WTC11 (cell line): ENCODE data around the gene RPS27. TPM values are rescaled to one million over a fixed set of nuclear protein-coding genes. Genes with fewer than 3 reads are reported as not detected.
A peak's percentile ranks its signal among the peaks of the same experiment; 100 is the strongest.

Source experiments
- ATAC-seq: fragments of 200-7000 bp; cut with Tn5 transposase; 2 replicates; pipeline ENCODE4 v1.10.0; 2021; ENCODE audit warnings: mild to moderate bottlenecking, moderate library complexity
- CTCF ChIA-PET: fragments of 300-600 bp; sonication (Branson Sonifier 250); formaldehyde crosslinking; loops from one replicate; lab custom pipeline; 2021; ENCODE audit warnings: antibody characterized with exemption; lab: Charles Lee
- POLR2A ChIA-PET: fragments of 350-600 bp; sonication (Branson Sonifier 250); formaldehyde crosslinking; loops from one replicate; lab custom pipeline; 2021; ENCODE audit warnings: antibody characterized with exemption; lab: Charles Lee
- DNase-seq: peaks from one replicate; pipeline ENCODE4 v3.0.0; 2021; ENCODE audit warnings: low spot score
- H3K27ac Mint-ChIP-seq: 2 replicates; pipeline ENCODE4 v1.8.0; 2021; ENCODE audit warnings: mixed read lengths
- H3K27me3 Mint-ChIP-seq: 2 replicates; pipeline ENCODE4 v1.8.0; 2021; ENCODE audit warnings: low read depth, mild to moderate bottlenecking, moderate library complexity, mixed read lengths
- H3K36me3 Mint-ChIP-seq: 2 replicates; pipeline ENCODE4 v1.8.0; 2021; ENCODE audit warnings: mixed read lengths
- H3K4me1 Mint-ChIP-seq: 2 replicates; pipeline ENCODE4 v1.8.0; 2022; ENCODE audit warnings: mixed read lengths
- H3K4me3 Mint-ChIP-seq: 2 replicates; pipeline ENCODE4 v1.8.0; 2021; ENCODE audit warnings: mild to moderate bottlenecking, moderate library complexity, mixed read lengths
- H3K9me3 Mint-ChIP-seq: 2 replicates; pipeline ENCODE4 v1.8.0; 2021; ENCODE audit warnings: mixed read lengths
- CREB1 ChIP-seq: sonication (generic); formaldehyde crosslinking; IDR thresholded peaks from 2 replicates; pipeline ENCODE4 v1.8.0; 2023; ENCODE audit warnings: mild to moderate bottlenecking, missing genetic modification reagents
- ELF4 ChIP-seq: sonication (generic); formaldehyde crosslinking; IDR thresholded peaks from 2 replicates; pipeline ENCODE4 v1.8.1; 2022; ENCODE audit warnings: low read depth, mild to moderate bottlenecking, moderate library complexity, missing genetic modification reagents
- EMX1 ChIP-seq: fragments of 250-450 bp; sonication (Bioruptor Pico); IDR thresholded peaks from 2 replicates; pipeline ENCODE4 v1.8.0; 2021; ENCODE audit warnings: mild to moderate bottlenecking
- GABPB1 ChIP-seq: sonication (generic); formaldehyde crosslinking; IDR thresholded peaks from 2 replicates; pipeline ENCODE4 v1.8.1; 2023; ENCODE audit warnings: mild to moderate bottlenecking, missing genetic modification reagents
- IRF2 ChIP-seq: sonication (generic); formaldehyde crosslinking; IDR thresholded peaks from 2 replicates; pipeline ENCODE4 v1.8.0; 2022; ENCODE audit warnings: low read depth, missing genetic modification reagents, borderline replicate concordance
- RORB ChIP-seq: fragments of 250-450 bp; sonication (Bioruptor Pico); IDR thresholded peaks from 2 replicates; pipeline ENCODE4 v1.9.0; 2021; ENCODE audit warnings: mild to moderate bottlenecking
- TEAD1 ChIP-seq: sonication (generic); formaldehyde crosslinking; IDR thresholded peaks from 2 replicates; pipeline ENCODE4 v1.8.0; 2022; ENCODE audit warnings: mild to moderate bottlenecking, missing genetic modification reagents
- ZNF219 ChIP-seq: sonication (generic); formaldehyde crosslinking; IDR thresholded peaks from 2 replicates; pipeline ENCODE4 v1.8.0; 2023; ENCODE audit warnings: missing genetic modification reagents, mild to moderate bottlenecking, borderline replicate concordance
- total RNA-seq: library from RNA; stranded (reverse); gene quantifications from 3 replicates; pipeline ENCODE4 v1.2.3, GENCODE V29; 2021
- TF ChIP-seq, protein P1 (sequence below): sonication (generic); formaldehyde crosslinking; IDR thresholded peaks from 2 replicates; pipeline ENCODE4 v1.8.0; 2022; ENCODE audit warnings: missing genetic modification reagents
- TF ChIP-seq, protein P2 (sequence below): fragments of 250-450 bp; sonication (Bioruptor Pico); IDR thresholded peaks from 2 replicates; pipeline ENCODE4 v1.8.0; 2021; ENCODE audit warnings: mild to moderate bottlenecking
- TF ChIP-seq, protein P3 (sequence below): fragments of 250-450 bp; sonication (Bioruptor Pico); IDR thresholded peaks from 2 replicates; pipeline ENCODE4 v1.9.0; 2021; ENCODE audit warnings: mild to moderate bottlenecking
- TF ChIP-seq, protein P4 (sequence below): sonication (generic); formaldehyde crosslinking; IDR thresholded peaks from 2 replicates; pipeline ENCODE4 v1.8.1; 2023; ENCODE audit warnings: mild to moderate bottlenecking, missing genetic modification reagents, moderate library complexity
- TF ChIP-seq, protein P5 (sequence below): sonication (generic); formaldehyde crosslinking; IDR thresholded peaks from 2 replicates; pipeline ENCODE4 v1.8.1; 2022; ENCODE audit warnings: low read depth, missing genetic modification reagents, borderline replicate concordance
- TF ChIP-seq, protein P6 (sequence below): sonication (generic); formaldehyde crosslinking; IDR thresholded peaks from 2 replicates; pipeline ENCODE4 v1.8.1; 2022; ENCODE audit warnings: mild to moderate bottlenecking, moderate library complexity, missing genetic modification reagents
- TF ChIP-seq, protein P7 (sequence below): fragments of 250-450 bp; sonication (Bioruptor Pico); conservative IDR thresholded peaks from 2 replicates; pipeline ENCODE4 v1.9.0; 2021; ENCODE audit warnings: mild to moderate bottlenecking

RPS27 gene
- total RNA-seq, 1 experiment from 2014 or later = 2,141 TPM

DNA sequence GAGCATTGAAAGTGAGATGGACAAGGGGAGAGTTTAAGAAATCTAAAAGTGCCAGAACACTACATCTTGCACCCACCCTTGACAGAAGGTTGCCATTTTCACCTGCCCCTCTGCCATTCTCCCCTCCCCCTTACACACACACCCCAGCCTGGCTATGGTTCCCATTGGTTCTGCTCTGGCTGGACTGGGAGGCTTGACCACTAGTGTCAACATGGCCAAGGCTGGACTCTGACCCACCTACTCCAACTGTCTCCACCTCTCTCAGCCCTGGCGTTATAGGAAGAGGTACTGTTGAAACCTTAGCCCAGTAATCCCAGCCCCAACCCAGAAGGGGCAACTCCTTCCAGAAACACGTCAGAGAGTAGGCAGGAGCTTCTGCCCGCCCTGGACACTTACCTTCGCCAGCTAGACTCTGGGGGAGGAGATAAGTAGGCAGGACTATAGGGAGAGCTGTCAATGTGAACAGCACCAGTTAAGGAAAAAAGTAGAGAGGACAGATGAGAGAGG, 36.6 kb upstream of the RPS27 start:
- H3K36me3 Mint-ChIP-seq = peaks cover 30% of the 10 kb centered on the region
- DNase-seq (no peak), ATAC-seq (no peak)
- peaks cover 17% of the 10 kb centered on the region for H3K4me1 Mint-ChIP-seq
- peak overlapping the region; percentile 32; the same call in 1 of the 2 replicates for H3K27ac Mint-ChIP-seq
- ChIA-PET POLR2A (interaction anchor here (0.5 to 2.7 kb wide), 4 partner anchors 9 to 31 kb away, joined by 3 to 6 read pairs (median 3); partner anchors contain the start of genes CREB3L4, GATAD2B and SLC39A1), CTCF (interaction anchor here (2.8 kb wide), 1 partner anchor 8 kb away, joined by 15 read pairs; the partner anchor contains the start of gene DENND4B)
- H3K9me3 Mint-ChIP-seq = no peaks in the 10 kb centered on the region
- H3K4me3 Mint-ChIP-seq = no peak overlapping the region
- no peaks in the 10 kb centered on the region for H3K27me3 Mint-ChIP-seq
- 0 out of 2 replicates have a peak, but pooled peaks have one; percentile 19 for TF ChIP-seq GABPB1
- TF ChIP-seq, protein P1, sequence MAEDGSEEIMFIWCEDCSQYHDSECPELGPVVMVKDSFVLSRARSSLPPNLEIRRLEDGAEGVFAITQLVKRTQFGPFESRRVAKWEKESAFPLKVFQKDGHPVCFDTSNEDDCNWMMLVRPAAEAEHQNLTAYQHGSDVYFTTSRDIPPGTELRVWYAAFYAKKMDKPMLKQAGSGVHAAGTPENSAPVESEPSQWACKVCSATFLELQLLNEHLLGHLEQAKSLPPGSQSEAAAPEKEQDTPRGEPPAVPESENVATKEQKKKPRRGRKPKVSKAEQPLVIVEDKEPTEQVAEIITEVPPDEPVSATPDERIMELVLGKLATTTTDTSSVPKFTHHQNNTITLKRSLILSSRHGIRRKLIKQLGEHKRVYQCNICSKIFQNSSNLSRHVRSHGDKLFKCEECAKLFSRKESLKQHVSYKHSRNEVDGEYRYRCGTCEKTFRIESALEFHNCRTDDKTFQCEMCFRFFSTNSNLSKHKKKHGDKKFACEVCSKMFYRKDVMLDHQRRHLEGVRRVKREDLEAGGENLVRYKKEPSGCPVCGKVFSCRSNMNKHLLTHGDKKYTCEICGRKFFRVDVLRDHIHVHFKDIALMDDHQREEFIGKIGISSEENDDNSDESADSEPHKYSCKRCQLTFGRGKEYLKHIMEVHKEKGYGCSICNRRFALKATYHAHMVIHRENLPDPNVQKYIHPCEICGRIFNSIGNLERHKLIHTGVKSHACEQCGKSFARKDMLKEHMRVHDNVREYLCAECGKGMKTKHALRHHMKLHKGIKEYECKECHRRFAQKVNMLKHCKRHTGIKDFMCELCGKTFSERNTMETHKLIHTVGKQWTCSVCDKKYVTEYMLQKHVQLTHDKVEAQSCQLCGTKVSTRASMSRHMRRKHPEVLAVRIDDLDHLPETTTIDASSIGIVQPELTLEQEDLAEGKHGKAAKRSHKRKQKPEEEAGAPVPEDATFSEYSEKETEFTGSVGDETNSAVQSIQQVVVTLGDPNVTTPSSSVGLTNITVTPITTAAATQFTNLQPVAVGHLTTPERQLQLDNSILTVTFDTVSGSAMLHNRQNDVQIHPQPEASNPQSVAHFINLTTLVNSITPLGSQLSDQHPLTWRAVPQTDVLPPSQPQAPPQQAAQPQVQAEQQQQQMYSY (CRISPR knock-in tag) = no peak

DNA sequence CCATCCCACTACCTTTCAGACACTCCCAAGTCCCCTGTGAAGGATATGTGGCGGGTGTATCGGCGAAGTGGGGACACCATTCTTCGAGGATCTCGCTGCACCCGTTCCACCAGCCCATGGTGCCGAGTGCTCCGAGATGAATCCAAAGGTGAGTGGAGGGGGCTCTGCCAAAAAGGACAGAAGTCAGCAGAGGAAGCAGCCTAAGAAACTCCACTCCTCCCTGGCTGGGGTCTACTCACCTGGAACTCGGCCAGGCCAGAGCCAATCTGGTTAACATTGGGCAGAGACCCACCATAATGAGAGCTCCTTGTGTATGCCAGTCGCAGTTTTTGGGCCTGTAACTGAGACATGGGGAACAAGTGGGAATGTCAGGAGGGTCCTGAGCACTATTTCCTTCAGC, 35.7 kb upstream of the RPS27 start:
- Mint-ChIP-seq H3K9me3 (no peaks in the 10 kb centered on the region), H3K4me3 (no peak overlapping the region), H3K4me1 (peaks cover 25% of the 10 kb centered on the region), H3K36me3 (peaks cover 36% of the 10 kb centered on the region), H3K27me3 (no peaks in the 10 kb centered on the region), H3K27ac (no peak overlapping the region)
- ChIA-PET CTCF (interaction anchor here (2.8 kb wide), 1 partner anchor 8 kb away, joined by 15 read pairs; the partner anchor contains the start of gene DENND4B), POLR2A (interaction anchor here (0.5 to 2.7 kb wide), 3 partner anchors 13 to 32 kb away, joined by 3 to 6 read pairs (median 5); partner anchors contain the start of genes CREB3L4 and GATAD2B)
- DNase-seq (no peak), ATAC-seq (no peak)
- TF ChIP-seq ZNF219 (CRISPR knock-in tag) (no peak), RORB (no peak), TEAD1 (no peak), EMX1 (CRISPR knock-in tag) (no peak), IRF2 (CRISPR knock-in tag) (no peak), CREB1 (no peak), ELF4 (no peak)
- TF ChIP-seq, protein P1 (CRISPR knock-in tag) = no peak
- TF ChIP-seq, protein P2, sequence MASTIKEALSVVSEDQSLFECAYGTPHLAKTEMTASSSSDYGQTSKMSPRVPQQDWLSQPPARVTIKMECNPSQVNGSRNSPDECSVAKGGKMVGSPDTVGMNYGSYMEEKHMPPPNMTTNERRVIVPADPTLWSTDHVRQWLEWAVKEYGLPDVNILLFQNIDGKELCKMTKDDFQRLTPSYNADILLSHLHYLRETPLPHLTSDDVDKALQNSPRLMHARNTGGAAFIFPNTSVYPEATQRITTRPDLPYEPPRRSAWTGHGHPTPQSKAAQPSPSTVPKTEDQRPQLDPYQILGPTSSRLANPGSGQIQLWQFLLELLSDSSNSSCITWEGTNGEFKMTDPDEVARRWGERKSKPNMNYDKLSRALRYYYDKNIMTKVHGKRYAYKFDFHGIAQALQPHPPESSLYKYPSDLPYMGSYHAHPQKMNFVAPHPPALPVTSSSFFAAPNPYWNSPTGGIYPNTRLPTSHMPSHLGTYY (CRISPR knock-in tag) = no peak
- TF ChIP-seq, protein P3, sequence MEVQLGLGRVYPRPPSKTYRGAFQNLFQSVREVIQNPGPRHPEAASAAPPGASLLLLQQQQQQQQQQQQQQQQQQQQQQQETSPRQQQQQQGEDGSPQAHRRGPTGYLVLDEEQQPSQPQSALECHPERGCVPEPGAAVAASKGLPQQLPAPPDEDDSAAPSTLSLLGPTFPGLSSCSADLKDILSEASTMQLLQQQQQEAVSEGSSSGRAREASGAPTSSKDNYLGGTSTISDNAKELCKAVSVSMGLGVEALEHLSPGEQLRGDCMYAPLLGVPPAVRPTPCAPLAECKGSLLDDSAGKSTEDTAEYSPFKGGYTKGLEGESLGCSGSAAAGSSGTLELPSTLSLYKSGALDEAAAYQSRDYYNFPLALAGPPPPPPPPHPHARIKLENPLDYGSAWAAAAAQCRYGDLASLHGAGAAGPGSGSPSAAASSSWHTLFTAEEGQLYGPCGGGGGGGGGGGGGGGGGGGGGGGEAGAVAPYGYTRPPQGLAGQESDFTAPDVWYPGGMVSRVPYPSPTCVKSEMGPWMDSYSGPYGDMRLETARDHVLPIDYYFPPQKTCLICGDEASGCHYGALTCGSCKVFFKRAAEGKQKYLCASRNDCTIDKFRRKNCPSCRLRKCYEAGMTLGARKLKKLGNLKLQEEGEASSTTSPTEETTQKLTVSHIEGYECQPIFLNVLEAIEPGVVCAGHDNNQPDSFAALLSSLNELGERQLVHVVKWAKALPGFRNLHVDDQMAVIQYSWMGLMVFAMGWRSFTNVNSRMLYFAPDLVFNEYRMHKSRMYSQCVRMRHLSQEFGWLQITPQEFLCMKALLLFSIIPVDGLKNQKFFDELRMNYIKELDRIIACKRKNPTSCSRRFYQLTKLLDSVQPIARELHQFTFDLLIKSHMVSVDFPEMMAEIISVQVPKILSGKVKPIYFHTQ (CRISPR knock-in tag) = no peak
- TF ChIP-seq, protein P4, sequence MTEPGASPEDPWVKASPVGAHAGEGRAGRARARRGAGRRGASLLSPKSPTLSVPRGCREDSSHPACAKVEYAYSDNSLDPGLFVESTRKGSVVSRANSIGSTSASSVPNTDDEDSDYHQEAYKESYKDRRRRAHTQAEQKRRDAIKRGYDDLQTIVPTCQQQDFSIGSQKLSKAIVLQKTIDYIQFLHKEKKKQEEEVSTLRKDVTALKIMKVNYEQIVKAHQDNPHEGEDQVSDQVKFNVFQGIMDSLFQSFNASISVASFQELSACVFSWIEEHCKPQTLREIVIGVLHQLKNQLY (CRISPR knock-in tag) = no peak
- TF ChIP-seq, protein P5, sequence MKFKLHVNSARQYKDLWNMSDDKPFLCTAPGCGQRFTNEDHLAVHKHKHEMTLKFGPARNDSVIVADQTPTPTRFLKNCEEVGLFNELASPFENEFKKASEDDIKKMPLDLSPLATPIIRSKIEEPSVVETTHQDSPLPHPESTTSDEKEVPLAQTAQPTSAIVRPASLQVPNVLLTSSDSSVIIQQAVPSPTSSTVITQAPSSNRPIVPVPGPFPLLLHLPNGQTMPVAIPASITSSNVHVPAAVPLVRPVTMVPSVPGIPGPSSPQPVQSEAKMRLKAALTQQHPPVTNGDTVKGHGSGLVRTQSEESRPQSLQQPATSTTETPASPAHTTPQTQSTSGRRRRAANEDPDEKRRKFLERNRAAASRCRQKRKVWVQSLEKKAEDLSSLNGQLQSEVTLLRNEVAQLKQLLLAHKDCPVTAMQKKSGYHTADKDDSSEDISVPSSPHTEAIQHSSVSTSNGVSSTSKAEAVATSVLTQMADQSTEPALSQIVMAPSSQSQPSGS (CRISPR knock-in tag) = no peak
- TF ChIP-seq, protein P6, sequence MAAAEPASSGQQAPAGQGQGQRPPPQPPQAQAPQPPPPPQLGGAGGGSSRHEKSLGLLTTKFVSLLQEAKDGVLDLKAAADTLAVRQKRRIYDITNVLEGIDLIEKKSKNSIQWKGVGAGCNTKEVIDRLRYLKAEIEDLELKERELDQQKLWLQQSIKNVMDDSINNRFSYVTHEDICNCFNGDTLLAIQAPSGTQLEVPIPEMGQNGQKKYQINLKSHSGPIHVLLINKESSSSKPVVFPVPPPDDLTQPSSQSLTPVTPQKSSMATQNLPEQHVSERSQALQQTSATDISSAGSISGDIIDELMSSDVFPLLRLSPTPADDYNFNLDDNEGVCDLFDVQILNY (CRISPR knock-in tag) = no peak
- TF ChIP-seq, protein P7, sequence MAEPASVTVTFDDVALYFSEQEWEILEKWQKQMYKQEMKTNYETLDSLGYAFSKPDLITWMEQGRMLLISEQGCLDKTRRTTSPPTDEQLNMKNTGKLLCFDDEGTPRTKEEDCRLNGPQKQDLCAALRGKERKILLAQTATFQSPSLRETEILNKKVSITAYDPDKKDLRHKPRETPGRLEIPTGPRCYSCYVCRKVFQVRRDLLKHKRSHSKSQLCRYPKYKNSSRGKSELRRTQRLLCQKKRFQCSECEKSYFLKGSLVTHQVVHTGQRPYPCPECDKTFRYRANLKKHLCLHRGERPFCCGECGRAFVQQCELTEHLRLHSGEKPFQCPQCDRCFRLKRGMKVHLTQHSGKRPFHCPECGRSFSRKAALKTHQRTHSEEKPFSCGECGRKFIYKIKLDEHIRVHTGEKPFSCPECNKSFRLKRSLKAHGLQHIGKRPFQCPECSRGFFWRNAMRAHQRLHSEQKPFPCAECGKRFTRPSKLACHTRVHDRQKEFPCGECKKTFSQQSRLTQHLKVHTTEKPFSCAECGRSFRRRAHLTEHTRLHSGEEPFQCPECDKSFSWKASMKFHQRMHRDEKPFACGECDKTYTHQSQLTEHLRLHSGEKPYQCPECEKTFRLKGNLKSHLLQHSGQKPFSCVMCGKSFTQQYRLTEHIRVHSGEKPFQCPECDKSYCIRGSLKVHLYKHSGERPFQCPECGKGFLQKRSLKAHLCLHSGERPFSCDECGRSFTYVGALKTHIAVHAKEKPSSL (CRISPR knock-in tag) = no peak
